HL-60 (cell line): Measurements from ENCODE around the gene DTHD1.

ENCODE experiments used
- DNase-seq, 2 experiments: peaks; one replicate each; pipeline ENCODE4 v3.0.0-alpha.2; 2010 to 2020; ENCODE audit warnings: low read depth in 1 of 2, low spot score in 1 of 2
- H3K27ac ChIP-seq: fragments of 250-450 bp; sonication (Bioruptor Pico); replicated peaks from 2 replicates; pipeline ENCODE4 v1.5.1; 2020; ENCODE audit warnings: mild to moderate bottlenecking, moderate library complexity
- H3K27me3 ChIP-seq: fragments of 250-450 bp; sonication (Bioruptor Pico); 2 replicates; pipeline ENCODE4 v1.5.1; 2021; ENCODE audit warnings: mild to moderate bottlenecking, moderate library complexity; ENCODE audit not compliant: insufficient read depth, poor library complexity, severe bottlenecking
- H3K4me3 ChIP-seq: replicated peaks from 2 replicates; pipeline ENCODE4 v1.5.1; 2011; ENCODE audit warnings: mild to moderate bottlenecking, control low read depth, low read length; ENCODE audit not compliant: insufficient read depth
- GABPA ChIP-seq: IDR thresholded peaks from 2 replicates; pipeline ENCODE4 v1.6.1; 2012; ENCODE audit warnings: low read depth
- POLR2AphosphoS5 ChIP-seq: IDR thresholded peaks from 2 replicates; pipeline ENCODE4 v1.6.1; 2012; ENCODE audit warnings: low read depth
- SPI1 ChIP-seq: IDR thresholded peaks from 2 replicates; pipeline ENCODE4 v1.6.1; 2012; ENCODE audit warnings: low read depth, mild to moderate bottlenecking, borderline replicate concordance
- TF ChIP-seq, protein P1 (sequence below): IDR thresholded peaks from 2 replicates; pipeline ENCODE4 v1.6.1; 2012; ENCODE audit warnings: low read depth; ENCODE audit not compliant: insufficient replicate concordance
- TF ChIP-seq, protein P2 (sequence below): IDR thresholded peaks from one replicate; pipeline ENCODE4 v1.5.1; 2011; ENCODE audit warnings: low read length, control low read depth, inconsistent platforms; ENCODE audit not compliant: insufficient read depth

Gene DTHD1

DNA sequence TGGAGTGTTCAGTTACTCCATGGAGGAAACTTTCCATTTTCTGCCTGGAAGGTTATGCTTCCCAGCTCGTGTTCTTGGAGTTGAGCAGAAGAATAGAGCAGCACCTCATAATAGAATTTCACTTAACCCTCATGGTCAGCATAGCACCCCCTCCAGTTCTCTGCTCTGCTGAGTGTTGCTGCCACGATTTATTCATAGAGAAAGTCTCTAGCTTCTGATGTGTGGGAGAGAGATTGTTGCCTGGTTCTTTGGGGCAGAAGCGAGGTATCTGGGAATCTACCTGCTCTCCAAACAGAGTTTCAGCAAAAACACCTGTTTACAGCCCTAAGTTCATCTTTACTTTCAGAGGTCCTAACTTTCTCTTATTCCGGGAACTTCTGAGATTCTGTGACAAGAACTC, 3.9 kb upstream of the DTHD1 start:
- Histone ChIP-seq H3K27me3 (no peaks in the 10 kb centered on the region), H3K27ac (no peak overlapping the region), H3K4me3 (no peak overlapping the region)
- DNase-seq: no peak
- TF ChIP-seq POLR2AphosphoS5 (no peak), GABPA (no peak), SPI1 (no peak)
- TF ChIP-seq, protein P1, sequence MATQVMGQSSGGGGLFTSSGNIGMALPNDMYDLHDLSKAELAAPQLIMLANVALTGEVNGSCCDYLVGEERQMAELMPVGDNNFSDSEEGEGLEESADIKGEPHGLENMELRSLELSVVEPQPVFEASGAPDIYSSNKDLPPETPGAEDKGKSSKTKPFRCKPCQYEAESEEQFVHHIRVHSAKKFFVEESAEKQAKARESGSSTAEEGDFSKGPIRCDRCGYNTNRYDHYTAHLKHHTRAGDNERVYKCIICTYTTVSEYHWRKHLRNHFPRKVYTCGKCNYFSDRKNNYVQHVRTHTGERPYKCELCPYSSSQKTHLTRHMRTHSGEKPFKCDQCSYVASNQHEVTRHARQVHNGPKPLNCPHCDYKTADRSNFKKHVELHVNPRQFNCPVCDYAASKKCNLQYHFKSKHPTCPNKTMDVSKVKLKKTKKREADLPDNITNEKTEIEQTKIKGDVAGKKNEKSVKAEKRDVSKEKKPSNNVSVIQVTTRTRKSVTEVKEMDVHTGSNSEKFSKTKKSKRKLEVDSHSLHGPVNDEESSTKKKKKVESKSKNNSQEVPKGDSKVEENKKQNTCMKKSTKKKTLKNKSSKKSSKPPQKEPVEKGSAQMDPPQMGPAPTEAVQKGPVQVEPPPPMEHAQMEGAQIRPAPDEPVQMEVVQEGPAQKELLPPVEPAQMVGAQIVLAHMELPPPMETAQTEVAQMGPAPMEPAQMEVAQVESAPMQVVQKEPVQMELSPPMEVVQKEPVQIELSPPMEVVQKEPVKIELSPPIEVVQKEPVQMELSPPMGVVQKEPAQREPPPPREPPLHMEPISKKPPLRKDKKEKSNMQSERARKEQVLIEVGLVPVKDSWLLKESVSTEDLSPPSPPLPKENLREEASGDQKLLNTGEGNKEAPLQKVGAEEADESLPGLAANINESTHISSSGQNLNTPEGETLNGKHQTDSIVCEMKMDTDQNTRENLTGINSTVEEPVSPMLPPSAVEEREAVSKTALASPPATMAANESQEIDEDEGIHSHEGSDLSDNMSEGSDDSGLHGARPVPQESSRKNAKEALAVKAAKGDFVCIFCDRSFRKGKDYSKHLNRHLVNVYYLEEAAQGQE: no peak
- TF ChIP-seq, protein P2, sequence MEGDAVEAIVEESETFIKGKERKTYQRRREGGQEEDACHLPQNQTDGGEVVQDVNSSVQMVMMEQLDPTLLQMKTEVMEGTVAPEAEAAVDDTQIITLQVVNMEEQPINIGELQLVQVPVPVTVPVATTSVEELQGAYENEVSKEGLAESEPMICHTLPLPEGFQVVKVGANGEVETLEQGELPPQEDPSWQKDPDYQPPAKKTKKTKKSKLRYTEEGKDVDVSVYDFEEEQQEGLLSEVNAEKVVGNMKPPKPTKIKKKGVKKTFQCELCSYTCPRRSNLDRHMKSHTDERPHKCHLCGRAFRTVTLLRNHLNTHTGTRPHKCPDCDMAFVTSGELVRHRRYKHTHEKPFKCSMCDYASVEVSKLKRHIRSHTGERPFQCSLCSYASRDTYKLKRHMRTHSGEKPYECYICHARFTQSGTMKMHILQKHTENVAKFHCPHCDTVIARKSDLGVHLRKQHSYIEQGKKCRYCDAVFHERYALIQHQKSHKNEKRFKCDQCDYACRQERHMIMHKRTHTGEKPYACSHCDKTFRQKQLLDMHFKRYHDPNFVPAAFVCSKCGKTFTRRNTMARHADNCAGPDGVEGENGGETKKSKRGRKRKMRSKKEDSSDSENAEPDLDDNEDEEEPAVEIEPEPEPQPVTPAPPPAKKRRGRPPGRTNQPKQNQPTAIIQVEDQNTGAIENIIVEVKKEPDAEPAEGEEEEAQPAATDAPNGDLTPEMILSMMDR: no peak

DNA sequence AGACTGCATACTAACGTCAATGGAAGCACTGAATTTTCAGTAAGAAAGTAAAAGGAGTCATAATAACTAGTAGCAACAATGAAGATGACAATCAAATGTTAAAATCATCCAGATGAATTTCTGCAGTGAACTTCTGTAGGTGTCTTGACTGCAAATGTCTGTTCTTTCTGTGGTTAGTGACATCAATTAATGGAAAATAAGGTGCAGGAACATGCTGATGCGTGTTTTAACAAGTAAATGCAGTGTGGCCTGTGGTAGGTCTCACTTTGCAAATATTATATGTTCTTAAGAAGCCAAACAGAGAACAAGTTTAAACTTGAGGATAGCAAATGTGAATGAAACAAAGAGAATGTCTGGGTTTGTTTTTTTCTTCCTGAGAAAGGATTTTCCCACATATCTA, 2.6 kb upstream of the DTHD1 start:
- Histone ChIP-seq H3K27ac (no peak overlapping the region), H3K27me3 (no peaks in the 10 kb centered on the region), H3K4me3 (no peak overlapping the region)
- DNase-seq: no peak
- TF ChIP-seq POLR2AphosphoS5 (no peak), GABPA (no peak), SPI1 (no peak)
- TF ChIP-seq, protein P2: no peak
- TF ChIP-seq, protein P1: no peak

DNA sequence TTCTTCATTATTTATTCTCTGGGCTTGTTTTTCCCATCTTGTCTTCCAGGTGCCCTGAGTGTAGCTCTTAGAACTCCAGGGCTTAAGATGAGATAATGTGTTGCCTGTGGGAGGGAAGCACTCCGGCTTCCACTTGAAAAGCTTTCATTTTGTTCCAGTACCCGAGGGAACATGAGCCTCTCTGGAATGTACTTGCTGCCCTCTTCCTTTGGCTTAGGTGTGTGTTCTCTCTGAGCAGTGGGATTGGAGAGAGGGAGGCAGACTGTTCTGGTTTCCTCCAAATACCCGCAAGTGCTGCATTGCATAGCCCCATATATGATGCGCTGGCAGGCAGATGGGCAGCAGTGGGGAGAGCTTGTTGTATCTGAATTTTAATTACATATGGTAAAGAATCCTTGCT, 861 bp upstream of the DTHD1 start:
- DNase-seq: no peak
- Histone ChIP-seq H3K27me3 (no peaks in the 10 kb centered on the region), H3K4me3 (no peak overlapping the region), H3K27ac (no peak overlapping the region)
- no peak for TF ChIP-seq POLR2AphosphoS5
- TF ChIP-seq, protein P2: no peak
- TF ChIP-seq, protein P1: no peak
- no peak for TF ChIP-seq SPI1
- TF ChIP-seq GABPA: no peak
